Glomerular visceral epithelial cell (primary cell): Measurements from ENCODE around the gene ARAF.
A peak's percentile ranks its signal among the peaks of the same experiment; 100 is the strongest.
"Not testable (repeated sequence)": the region's sequence is repeated elsewhere in the genome, so short reads cannot be mapped to it uniquely, and the experiment has no call there.

ENCODE experiments used
- DNase-seq: peaks from one replicate; pipeline ENCODE4 v3.0.0-alpha.2; 2016; ENCODE audit errors: extremely low spot score

The ARAF gene

DNA sequence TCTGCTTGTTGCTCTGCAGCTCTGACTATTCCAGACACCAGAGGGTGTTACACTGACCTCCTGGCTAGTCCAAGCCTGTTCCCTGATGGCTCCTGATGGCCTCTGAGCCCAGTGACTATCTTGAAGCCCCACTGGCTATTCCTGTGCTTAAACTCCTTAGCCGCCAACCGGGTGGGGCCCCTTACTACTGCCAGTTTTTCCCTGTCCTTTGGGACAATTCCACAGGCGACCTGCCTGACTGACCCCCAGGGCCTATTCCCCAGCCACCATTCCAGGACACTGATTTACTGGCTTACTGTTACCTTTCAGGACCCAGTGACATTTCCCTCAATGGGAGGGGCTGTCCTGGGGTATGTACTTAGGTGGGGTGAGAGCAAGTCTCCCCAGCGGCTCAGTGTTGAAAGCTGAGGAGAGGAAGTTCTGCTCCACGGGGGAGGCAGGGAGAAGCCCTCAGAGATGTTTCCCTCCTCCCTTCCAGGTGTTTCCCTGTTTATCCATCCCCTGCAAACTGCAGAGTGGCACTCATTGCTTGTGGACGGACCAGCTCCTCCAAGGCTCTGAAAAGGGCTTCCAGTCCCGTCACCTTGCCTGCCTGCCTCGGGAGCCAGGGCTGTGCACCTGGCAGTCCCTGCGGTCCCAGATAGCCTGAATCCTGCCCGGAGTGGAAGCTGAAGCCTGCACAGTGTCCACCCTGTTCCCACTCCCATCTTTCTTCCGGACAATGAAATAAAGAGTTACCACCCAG, 25.2 kb downstream of the ARAF start:
- no peak for DNase-seq

- no peak for DNase-seq
These were observed 26.3 kb downstream of the ARAF start for GRCh38 chrX:47587091-47587891.

DNA sequence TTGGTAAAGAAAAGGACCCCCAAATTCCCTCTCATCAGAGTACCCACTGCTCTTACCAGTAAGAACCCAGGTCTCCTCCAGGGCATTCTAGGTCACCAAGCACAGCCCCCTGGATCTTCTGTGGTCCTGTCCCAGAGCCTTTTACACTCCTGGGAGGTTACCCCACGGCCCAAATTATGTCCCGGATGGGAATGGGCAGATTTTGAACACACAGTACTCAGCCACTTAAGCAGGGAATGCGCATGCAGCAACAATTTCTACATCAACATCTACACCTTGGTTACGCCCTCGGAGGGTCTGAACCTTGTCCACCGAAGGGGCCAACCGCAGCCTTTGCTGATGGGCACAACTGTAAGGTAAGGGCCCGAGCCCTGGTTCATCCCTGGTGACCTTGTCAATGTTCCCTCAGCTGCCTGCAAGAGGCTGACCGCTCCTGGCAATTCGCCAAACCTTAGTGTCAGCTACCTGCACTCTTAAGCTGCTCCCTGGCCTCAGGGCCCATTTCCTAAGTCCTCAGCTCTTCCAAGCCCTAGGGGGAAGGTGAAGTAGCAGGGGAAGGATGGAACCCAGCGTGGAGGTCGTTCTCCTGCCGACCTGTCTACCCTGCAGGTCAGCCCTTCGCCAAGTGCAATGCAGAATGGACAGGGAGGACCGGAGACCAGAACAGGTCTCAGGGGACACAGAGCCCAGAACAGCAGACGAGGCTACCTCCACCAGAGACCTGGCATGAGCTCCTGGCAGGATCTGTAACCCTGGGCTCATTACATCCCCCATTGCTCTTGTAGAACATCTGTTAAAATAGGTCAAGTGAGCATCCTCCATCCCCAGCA, 27.1 kb downstream of the ARAF start:
- DNase-seq, result no peak

DNA sequence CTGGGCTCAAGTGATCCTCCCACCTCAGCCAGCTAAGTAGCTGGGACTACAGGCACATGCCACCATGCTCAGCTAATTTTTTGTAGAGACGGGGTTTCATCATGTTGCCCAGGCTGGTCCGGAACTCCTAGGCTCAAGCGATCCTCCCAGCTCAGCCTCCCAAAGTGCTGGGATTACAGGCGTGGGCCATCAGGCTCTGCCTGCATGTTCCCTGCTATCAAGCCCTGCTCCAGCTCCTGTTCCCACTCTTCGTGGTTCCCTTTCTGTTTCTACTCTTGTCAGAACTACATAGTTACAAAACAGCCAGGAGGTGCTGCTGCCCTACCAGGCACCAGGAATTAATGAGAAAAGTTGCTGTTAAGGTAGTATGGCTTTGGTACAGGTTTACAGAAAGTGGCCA, 30.0 kb downstream of the ARAF start:
- DNase-seq, result no peak

DNA sequence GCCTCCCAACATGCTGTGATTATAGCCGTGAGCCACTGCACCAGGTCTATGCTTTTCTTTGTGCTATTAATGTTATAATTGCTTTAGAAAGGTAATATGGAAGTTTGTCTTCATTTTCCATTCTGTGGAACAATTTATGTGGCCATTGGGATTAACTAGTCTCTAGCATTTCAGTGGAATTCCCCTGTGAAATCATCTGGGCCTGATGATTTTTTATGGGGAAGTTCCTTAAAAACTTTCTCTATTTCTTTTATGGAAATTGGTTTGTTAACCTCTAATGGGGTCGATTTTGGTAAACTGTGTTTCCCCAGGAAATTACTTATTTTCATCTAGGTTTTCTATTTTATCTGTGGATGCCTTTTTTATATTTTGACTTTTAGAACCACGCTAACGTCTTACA, 32.5 kb downstream of the ARAF start:
- no peak for DNase-seq

DNA sequence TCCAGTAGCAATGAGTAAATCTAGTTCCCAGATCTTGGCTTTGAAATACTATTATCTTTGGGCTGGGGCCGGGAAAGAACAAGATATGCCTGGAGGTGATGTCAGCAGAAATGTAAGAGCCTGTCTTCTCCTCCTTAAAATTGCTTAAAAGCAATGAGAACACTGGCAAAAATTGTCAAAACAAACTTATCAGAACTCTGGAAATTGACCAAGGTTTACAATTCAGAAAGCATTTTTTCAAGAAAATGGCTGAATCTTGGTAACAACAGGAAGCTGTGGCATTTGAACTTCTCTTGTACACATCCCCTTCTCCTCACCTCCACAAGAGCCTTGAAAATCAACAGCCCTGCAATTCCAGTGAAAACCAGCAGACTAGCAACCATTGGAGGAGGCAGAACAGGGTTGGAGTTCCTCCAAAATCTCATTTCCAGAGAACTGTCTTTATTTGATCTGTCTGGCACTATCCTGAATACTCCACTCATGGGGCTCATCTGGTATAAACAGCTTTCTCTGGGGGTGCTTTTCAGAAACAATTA, 34.8 kb downstream of the ARAF start:
- DNase-seq, result no peak

DNA sequence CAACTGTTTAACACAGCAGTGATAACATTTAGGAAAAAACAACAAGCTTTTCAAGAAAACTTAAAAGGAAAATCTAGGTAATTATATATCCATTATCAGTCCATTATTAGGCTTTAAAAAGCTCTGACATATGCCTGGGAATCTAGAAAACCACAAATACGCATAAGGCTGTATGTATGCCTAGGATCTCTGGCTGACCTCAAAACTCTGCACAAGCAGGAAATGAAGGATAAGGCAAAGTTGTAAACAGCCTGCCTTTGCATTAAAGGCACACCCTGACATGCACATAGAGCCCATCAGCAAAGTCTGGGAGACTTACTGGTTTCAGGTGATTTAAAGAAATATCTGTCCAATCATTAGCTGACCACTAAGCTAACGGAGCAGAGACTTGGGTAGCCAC, 35.3 kb downstream of the ARAF start:
- no peak for DNase-seq

- DNase-seq, result no peak
These were observed 36.2 kb downstream of the ARAF start for GRCh38 chrX:47597222-47597621.

- not testable (repeated sequence) for DNase-seq
These were observed 42.1 kb downstream of the ARAF start for GRCh38 chrX:47603125-47603524.

DNA sequence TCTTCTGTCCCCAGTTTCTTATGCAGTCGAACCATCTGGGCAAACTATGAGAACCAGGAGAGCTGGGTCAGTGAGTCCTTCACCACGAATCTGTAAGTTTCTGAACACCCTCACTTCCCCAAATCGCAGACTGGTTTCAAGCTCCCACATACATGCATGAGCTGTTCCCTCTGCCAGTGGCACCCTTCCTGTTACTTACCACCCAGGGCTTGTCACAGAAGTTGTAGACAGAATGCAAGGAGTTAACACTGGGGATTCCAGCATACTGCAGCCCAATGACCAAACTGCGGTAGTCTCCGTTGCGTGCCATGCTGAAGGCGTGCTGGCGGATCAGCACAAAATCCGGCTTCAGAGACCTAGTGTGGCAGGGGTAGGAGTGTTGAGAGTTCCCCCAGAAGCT, 44.0 kb downstream of the ARAF start:
- no peak for DNase-seq

GRCh38 chrX:47607091-47607490, 46.1 kb downstream of the ARAF start:
- DNase-seq, result no peak

DNA sequence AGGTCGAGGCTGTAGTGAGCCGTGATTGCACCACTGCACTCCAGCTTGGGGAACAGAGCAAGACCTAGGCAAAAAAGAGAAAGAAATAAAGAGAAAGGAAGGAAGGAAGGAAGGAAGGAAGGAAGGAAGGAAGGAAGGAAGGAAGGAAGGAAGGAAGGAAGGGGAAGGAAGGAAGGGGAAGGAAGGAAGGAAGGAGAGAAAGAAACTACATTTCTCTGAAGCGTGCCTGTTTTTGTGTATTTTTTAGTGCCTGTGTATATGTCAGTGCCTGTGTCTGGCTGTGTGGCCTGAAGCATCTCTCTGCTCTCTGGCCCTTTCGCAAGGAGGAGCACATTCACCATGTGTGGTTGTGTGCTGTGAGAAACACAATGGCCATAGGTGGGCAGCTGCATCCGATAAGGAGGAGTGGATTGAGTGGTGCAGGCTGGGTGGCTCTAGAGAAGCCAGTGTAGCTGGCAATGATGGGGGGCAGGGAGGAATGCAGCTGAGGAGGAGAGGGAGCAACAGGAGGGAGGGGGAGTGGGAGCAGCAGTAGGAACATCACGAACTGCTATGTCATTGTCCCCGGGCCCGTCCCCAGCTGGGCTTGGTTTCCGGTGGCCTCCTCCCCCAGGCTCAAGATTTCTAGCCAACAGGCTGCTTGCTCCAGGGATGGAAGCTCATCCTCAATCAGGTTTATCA, 47.3 kb downstream of the ARAF start:
- DNase-seq, result no peak

DNA sequence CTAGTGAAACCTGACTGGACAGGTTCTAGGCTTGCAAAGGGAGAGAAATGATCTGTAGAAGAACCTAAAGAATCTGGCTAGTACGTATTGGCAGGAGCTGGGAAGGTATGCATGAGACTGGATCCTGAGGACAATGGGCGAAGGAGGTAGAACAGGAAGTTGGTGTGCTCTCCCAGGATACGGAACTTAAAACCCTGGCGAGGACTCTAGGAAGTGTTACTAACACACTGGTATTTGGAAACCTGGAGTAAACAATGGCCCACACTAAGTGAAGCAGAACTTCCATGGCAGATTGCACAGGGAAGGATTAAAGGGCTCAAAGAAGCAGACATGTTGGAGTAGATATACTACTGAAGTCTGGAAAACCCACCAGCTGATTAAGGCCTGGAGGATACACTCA, 49.5 kb downstream of the ARAF start:
- DNase-seq, result no peak

DNA sequence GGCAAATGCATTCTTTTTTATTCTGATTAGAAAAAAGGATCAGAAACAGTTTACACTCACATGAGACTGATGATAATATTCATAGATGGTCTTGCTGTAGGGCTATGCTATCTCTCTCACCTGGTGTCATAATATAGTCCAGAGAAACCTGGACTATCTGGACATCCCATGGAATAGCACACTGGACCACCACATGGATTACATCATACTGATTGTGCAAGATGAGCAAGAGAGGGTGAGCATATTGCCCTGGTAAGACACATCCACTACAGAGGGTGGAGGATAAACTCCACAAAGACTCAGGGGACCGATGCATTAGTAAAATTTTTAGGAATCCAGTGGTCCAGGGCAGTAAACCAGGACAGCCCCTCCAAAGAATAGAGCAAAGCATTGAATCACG, 50.5 kb downstream of the ARAF start:
- no peak for DNase-seq

GRCh38 chrX:47611926-47612325, 50.9 kb downstream of the ARAF start:
- no peak for DNase-seq

GRCh38 chrX:47612418-47612817, 51.4 kb downstream of the ARAF start:
- DNase-seq, result no peak

- no peak for DNase-seq
These were observed 52.1 kb downstream of the ARAF start for GRCh38 chrX:47613082-47613481.

GRCh38 chrX:47614618-47615017, 53.6 kb downstream of the ARAF start:
- no peak for DNase-seq

DNA sequence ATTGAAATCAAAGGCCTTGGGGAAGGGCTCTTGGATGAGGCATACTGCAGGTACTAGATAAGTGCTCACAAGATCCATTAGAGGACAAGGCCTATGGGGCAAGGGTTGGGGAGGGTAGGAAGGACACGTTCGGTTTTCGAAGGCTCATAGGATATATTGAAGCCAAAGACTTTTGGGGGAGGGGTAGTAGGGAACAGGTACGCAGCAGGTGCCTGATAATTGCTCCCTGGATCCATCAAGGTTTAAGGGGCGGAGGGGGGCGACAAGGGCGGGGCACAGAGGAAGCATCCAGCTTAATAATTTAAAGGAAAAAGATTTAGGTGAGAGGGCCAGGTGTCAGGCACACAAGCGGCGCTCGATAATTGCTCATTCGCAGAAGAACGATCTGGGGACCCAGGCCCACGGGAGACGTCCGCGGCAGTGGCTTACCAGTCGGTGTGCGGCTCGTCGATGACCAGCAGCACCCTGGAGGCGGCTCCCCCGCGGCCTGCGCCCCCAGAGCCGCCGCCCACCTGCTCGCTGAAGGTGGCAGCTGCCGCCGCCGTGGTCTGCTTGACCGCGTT, 58.0 kb downstream of the ARAF start:
- DNase-seq, result no peak

- DNase-seq, result peak; percentile 74
These were observed 58.7 kb downstream of the ARAF start, which contains the start of gene SYN1 for GRCh38 chrX:47619486-47620302. SYN1 (minus strand) TSS chrX:47619857; CDS start chrX:47619728, 129 bp downstream.
